Lower lobe of right lung (tissue), 2 donors: Measurements from ENCODE around the gene FALEC. TPM values are rescaled to one million over a fixed set of nuclear protein-coding genes. Genes with fewer than 3 reads are reported as not detected.
"Not testable (repeated sequence)": the region's sequence is repeated elsewhere in the genome, so short reads cannot be mapped to it uniquely, and the experiment has no call there.

Source experiments
- ATAC-seq, 2 donors: fragments of 200-7000 bp; cut with Tn5 transposase; one replicate each; pipeline ENCODE4 v1.9.1; 2020 to 2022; ENCODE audit warnings: mild to moderate bottlenecking in 2 of 2, moderate library complexity in 2 of 2
- DNase-seq: peaks from one replicate; pipeline ENCODE4 v3.0.0-alpha.2; 2020
- H3K27ac ChIP-seq: fragments of 200-600 bp; one replicate; pipeline ENCODE4 v1.8.0; 2022
- H3K27me3 ChIP-seq: fragments of 200-600 bp; one replicate; pipeline ENCODE4 v1.8.0; 2022; ENCODE audit warnings: low read depth
- H3K36me3 ChIP-seq: fragments of 200-600 bp; one replicate; pipeline ENCODE4 v1.8.0; 2022; ENCODE audit warnings: mild to moderate bottlenecking
- H3K4me1 ChIP-seq: fragments of 200-600 bp; one replicate; pipeline ENCODE4 v1.8.0; 2022
- H3K4me3 ChIP-seq: fragments of 200-600 bp; one replicate; pipeline ENCODE4 v1.8.0; 2022; ENCODE audit warnings: mild to moderate bottlenecking
- H3K9me3 ChIP-seq: fragments of 200-600 bp; one replicate; pipeline ENCODE4 v1.8.0; 2022
- intact Hi-C: fragments of 100-400 bp; cut with DNase I; formaldehyde crosslinking; loops from one replicate; pipeline ENCODE4 v1.11.0; 2022
- total RNA-seq: library from RNA; stranded (reverse); fragmentation: NEBNext Ultra II Directional; extraction: Animal tissue kit (Norgen Biotek cat#: 25700); gene quantifications from one replicate; pipeline ENCODE4 v1.2.1, GENCODE V29; 2021
- TF ChIP-seq, protein P1 (sequence below): fragments of 200-600 bp; IDR thresholded peaks from one replicate; pipeline ENCODE4 v1.8.0; 2022; ENCODE audit warnings: antibody characterized with exemption, mild to moderate bottlenecking
- donor health status: DM: no; HTN: yes; CAD: no; lungs with severe emphysema.

Gene FALEC
- total RNA-seq, 1 donor from 2014 or later: not detected

- ATAC-seq (peak; percentile 27 to 34), DNase-seq (no peak)
- Histone ChIP-seq H3K9me3 (no peaks in the 10 kb centered on the region), H3K27ac (peak overlapping the region; percentile 99), H3K27me3 (no peaks in the 10 kb centered on the region), H3K4me1 (peaks cover 44% of the 10 kb centered on the region), H3K36me3 (peaks cover 45% of the 10 kb centered on the region), H3K4me3 (peak overlapping the region; percentile 96)
- intact Hi-C loops: loop anchor here (10.0 kb wide), 1 partner anchor 46 kb away; the partner anchor contains the start of gene ENSA
- TF ChIP-seq, protein P1, sequence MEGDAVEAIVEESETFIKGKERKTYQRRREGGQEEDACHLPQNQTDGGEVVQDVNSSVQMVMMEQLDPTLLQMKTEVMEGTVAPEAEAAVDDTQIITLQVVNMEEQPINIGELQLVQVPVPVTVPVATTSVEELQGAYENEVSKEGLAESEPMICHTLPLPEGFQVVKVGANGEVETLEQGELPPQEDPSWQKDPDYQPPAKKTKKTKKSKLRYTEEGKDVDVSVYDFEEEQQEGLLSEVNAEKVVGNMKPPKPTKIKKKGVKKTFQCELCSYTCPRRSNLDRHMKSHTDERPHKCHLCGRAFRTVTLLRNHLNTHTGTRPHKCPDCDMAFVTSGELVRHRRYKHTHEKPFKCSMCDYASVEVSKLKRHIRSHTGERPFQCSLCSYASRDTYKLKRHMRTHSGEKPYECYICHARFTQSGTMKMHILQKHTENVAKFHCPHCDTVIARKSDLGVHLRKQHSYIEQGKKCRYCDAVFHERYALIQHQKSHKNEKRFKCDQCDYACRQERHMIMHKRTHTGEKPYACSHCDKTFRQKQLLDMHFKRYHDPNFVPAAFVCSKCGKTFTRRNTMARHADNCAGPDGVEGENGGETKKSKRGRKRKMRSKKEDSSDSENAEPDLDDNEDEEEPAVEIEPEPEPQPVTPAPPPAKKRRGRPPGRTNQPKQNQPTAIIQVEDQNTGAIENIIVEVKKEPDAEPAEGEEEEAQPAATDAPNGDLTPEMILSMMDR: no peak
These were observed 62.9 kb downstream of the FALEC start for GRCh38 chr1:150578272-150579109.

DNA sequence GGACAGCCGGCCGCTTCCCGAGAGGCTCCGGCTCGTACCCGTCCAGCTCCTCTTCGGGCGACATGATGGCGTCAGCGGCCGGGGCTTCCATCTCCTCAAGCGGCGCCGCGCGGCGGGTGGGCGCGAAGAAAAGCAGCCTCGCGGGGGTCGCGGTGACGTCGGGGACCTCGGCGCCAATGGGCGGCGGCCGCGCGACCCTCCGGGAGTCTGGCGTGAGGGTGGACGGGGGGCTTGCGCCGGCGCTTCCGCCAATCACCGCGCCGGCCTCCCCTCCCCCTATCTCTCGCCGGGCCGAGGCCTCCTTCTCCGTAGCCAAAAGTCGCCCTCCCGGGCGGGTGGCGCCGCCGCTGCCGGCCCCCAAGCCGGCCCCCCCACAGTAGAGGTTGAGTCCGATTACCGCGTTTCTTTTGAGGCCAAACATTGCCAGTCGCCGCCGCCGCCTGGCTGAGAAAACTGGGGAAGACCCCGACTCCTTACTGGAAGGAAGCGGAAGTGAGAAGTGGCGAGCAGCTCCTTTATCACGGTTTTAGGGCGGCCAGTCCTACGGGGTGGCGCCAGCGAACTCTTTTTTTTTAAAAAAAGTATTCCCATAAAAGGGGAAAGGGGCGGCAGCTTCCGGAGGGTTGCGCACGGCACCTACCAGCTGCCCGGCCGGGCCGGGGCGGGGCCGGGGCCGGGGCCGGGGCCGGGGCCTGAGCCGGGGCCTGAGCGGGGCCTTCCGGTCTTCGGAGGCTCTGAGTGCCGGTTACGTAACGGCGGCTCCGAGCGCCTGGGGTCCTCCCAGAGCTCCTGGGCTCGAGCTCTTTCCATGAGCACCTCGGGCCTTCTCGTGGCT lies 63.8 kb downstream of the FALEC start, which contains the start of gene MCL1:
Gene MCL1, minus strand, starts transcription at position 501 of the 835 bp plus-strand sequence. Its CDS starts 80 bp downstream, at position 421.
- Histone ChIP-seq H3K4me3 (peak within 1 kb of the TSS; percentile 96), H3K4me1 (peaks cover 36% of the 10 kb centered on the region), H3K36me3 (peaks cover 36% of the 10 kb centered on the region), H3K27ac (peak within 1 kb of the TSS; percentile 99), H3K27me3 (no peaks in the 10 kb centered on the region), H3K9me3 (no peaks in the 10 kb centered on the region)
- TF ChIP-seq, protein P1: peak; percentile 10
- ATAC-seq (peak; percentile 90 to 96), DNase-seq (peak; percentile 98)
- intact Hi-C loops: loop anchor here (10.0 kb wide), 1 partner anchor 45 kb away; the partner anchor contains the start of gene ENSA

GRCh38 chr1:150579945-150580642 lies 64.5 kb downstream of the FALEC start:
- TF ChIP-seq, protein P1: no peak
- peak; percentile 0 to 3 for ATAC-seq
- DNase-seq: no peak
- H3K27ac ChIP-seq: peak overlapping the region; percentile 99
- H3K9me3 ChIP-seq: no peaks in the 10 kb centered on the region
- H3K36me3 ChIP-seq: peaks cover 29% of the 10 kb centered on the region
- no peaks in the 10 kb centered on the region for H3K27me3 ChIP-seq
- intact Hi-C loops: loop anchor here (10.0 kb wide), 1 partner anchor 45 kb away; the partner anchor contains the start of gene ENSA
- peaks cover 28% of the 10 kb centered on the region for H3K4me1 ChIP-seq
- H3K4me3 ChIP-seq: peak overlapping the region; percentile 96

DNA sequence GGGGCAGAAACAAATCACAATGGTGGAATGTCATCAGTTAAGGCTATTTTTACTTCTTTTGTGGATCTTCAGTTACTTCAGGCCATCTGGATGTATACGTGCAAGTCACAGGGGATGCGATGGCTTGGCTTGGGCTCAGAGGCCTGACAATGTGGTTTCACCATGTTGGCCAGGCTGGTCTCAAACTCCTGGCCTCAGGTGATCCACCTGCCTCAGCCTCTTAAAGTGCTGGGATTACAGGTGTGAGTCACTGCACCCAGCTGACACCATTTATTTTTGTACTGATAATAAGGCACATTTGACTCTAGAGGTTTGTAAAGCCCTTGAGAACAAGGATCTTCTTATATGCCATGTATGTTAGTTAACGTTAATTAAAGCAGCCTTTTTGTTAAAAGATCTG lies 65.4 kb downstream of the FALEC start:
- ATAC-seq, H3K4me3 ChIP-seq, H3K27me3 ChIP-seq, H3K9me3 ChIP-seq, DNase-seq, H3K27ac ChIP-seq, intact Hi-C loops: not testable (repeated sequence)
- peaks cover 20% of the 10 kb centered on the region for H3K36me3 ChIP-seq
- peaks cover 20% of the 10 kb centered on the region for H3K4me1 ChIP-seq

DNA sequence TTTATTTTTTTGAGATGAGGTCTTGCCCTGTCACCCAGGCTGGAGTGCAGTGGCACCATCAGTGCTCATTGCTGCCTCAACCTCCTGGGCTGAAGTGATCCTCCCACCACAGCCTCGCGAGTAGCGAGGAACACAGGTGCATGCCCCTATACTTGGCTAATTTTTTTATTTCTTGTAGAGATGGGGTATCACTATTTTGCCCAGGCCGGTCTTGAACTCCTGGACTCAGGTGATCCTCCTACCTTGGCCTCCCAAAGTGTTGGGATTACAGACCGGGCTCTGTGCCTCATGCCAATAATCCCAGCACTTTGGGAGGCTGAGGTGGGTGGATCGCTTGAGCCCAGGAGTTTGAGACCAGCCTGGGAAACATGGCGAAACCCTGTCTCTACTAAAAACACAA lies 65.9 kb downstream of the FALEC start:
- H3K27me3 ChIP-seq, ATAC-seq, intact Hi-C loops, DNase-seq, H3K4me3 ChIP-seq, H3K27ac ChIP-seq, H3K9me3 ChIP-seq: not testable (repeated sequence)
- Histone ChIP-seq H3K36me3 (peaks cover 15% of the 10 kb centered on the region), H3K4me1 (peaks cover 19% of the 10 kb centered on the region)

DNA sequence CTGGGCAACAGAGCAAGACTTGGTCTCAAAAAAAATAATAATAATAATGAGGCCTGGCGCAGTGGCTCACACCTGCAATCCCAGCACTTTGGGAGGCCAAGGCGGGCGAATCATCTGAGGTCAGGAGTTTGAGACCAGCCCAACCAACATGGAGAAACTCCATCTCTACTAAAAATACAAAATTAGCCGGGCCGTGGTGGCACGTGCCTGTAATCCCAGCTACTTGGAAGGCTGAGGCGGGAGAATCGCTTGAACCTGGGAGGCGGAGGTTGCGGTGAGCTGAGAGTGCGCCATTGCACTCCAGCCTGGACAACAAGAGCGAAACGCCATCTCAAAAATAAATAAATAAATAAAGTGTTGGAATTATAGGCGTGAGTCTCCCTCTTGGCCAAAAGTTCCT lies 66.4 kb downstream of the FALEC start:
- not testable (repeated sequence) for ATAC-seq, H3K27ac ChIP-seq, DNase-seq

More for the DNA sequence above, 66.4 kb downstream of the FALEC start:
- peaks cover 19% of the 10 kb centered on the region for H3K4me1 ChIP-seq
- H3K27me3 ChIP-seq, H3K9me3 ChIP-seq, H3K4me3 ChIP-seq, intact Hi-C loops: not testable (repeated sequence)
- peaks cover 10% of the 10 kb centered on the region for H3K36me3 ChIP-seq
